ENCODE measurements around the gene SYTL5. TPM values are rescaled to one million over a fixed set of nuclear protein-coding genes. Genes with fewer than 3 reads are reported as not detected.
A peak's percentile ranks its signal among the peaks of the same experiment; 100 is the strongest.

Gene SYTL5
- under 1 TPM; 0.50 to 0.65 TPM for total RNA-seq
- polyA plus RNA-seq (ENCODE audit: insufficient read length in 6 of 6), result 1 to 10 TPM; 3.9 to 7.7 (median 4.4) TPM
- long read RNA-seq, donor 1, result 0 reads
- long read RNA-seq, donor 2, result 0 reads
- long read RNA-seq, donor 3, result 0 reads
- long read RNA-seq, donor 4, result 0 reads
- long read RNA-seq, donor 5, result 0 reads
- long read RNA-seq, donor 6, result 0 reads
- long read RNA-seq, donor 7, result 0 reads
- long read RNA-seq, donor 8, result 0 reads
- long read RNA-seq, donor 9, result 0 reads
- long read RNA-seq, donor 10, result 0 reads
- long read RNA-seq, donor 11, result 0 reads
- long read RNA-seq, donor 12, result 0 reads

DNA sequence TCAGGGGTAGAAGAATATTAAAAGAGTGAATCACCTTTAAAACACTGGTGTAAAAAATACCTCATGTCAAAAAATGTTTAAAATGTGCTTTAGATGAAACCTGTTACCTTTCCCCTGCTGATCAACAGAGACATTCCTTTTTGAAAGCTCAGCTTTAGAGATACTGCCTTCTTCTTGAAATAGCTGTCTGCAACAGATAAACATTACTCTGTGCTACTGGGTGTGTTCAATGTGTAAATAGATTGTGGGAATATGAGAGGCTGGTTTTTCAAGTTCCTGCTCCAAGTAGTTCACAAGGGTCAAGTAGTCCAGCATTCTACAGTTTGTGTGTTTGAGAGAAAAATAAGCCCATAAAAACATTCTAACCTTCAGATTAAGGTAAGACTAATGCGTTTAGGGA, at the start of gene SYTL5:
TSS of gene SYTL5 (plus strand) at position 263 of the 400 bp plus-strand sequence. CDS start 27,337 bp downstream, outside the sequence.
- TF ChIP-seq, protein P1, sequence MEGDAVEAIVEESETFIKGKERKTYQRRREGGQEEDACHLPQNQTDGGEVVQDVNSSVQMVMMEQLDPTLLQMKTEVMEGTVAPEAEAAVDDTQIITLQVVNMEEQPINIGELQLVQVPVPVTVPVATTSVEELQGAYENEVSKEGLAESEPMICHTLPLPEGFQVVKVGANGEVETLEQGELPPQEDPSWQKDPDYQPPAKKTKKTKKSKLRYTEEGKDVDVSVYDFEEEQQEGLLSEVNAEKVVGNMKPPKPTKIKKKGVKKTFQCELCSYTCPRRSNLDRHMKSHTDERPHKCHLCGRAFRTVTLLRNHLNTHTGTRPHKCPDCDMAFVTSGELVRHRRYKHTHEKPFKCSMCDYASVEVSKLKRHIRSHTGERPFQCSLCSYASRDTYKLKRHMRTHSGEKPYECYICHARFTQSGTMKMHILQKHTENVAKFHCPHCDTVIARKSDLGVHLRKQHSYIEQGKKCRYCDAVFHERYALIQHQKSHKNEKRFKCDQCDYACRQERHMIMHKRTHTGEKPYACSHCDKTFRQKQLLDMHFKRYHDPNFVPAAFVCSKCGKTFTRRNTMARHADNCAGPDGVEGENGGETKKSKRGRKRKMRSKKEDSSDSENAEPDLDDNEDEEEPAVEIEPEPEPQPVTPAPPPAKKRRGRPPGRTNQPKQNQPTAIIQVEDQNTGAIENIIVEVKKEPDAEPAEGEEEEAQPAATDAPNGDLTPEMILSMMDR (IDR thresholded peaks at IDR 0.05), result no peak
- intact Hi-C loops (cut with DNase I), result no loop called here
- peak in 1 of 4 donors; percentile 43 for DNase-seq
- H3K27me3 ChIP-seq, result no peaks in the 10 kb centered on the region
- peak; percentile 90 for ATAC-seq
- H3K9me3 ChIP-seq, result no peaks in the 10 kb centered on the region
- H3K4me1 ChIP-seq, result no peaks in the 10 kb centered on the region
- no peak within 1 kb of the TSS for H3K27ac ChIP-seq
- no peaks in the 10 kb centered on the region for H3K36me3 ChIP-seq
- no peak within 1 kb of the TSS for H3K4me3 ChIP-seq

DNA sequence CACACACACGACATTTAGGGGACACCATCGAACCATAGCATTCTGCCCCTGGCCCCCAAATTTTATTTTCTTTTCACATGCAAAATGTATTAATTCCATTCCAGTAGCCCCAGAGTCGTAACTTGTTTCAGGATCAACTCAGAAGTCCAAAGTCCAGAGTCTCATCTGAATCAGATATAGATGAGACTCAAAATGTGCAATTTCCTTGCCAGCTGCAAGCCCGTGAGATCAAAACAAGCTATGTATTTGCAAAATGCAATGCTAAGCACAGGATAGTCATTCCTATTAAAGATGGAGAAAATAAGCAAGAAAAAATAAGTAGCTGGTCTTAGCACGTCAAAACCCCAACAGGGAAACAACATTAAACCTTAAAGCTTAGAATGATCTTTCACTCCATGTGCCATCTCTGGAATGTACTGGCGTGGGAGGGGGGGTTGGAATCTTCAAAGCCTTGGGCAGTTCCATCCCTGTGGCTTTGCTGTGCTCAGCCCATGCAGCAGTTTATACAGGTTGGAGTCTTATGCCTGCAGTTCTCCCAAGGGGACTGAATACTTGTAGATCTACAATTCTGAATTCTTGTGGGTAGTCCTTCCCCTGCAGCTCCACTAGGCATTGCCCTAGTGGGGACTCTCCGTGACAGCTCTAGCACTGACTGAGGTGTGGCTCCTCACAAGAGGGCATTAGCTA, 47.7 kb upstream of the SYTL5 start:
- no peak for DNase-seq

DNA sequence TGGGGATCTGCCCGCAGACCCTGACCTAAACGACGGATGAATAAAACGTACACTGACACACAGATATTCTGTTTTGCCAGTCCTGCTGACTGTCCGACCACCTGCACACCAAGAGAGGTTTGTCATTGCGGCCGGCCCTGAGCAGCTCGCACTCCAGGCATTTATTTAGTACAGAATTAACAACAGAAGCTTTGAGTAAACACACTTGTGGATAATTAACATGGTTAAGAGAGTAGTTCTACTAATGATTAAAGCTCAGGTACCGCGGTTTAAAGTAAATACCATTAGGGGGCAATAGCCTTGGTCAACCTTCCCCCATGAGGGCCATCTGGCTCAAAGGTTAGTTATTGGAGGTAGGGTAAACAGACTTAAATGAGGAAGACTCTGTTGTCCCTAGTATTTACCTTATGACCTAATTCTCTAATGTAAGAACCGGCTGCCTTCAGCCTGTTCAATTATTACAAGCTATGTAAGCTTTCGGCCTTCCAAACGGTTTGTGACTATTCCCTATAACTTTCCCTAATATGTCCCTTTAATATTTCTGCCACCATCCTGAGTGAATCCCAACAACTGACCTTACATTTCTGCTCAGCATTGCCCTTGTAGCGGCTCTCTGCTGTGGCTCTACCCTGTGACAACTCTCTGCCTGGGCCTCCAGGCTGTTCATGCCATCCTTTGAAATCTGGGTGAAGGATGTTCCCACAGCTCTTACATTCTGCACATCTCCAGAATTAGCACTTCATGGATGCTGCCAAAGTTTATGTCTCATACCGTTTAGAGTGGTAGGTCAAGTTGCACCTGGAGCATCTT, 46.9 kb upstream of the SYTL5 start:
- no peak overlapping the region for H3K27ac ChIP-seq
- no peak for ATAC-seq
- H3K4me1 ChIP-seq, result no peaks in the 10 kb centered on the region
- H3K27me3 ChIP-seq, result no peaks in the 10 kb centered on the region
- intact Hi-C loops (cut with DNase I), result no loop called here
- H3K36me3 ChIP-seq, result no peaks in the 10 kb centered on the region
- DNase-seq, result no peak
- TF ChIP-seq, protein P1 (IDR thresholded peaks at IDR 0.05), result no peak
- no peak overlapping the region for H3K4me3 ChIP-seq
- no peaks in the 10 kb centered on the region for H3K9me3 ChIP-seq

More for the DNA sequence above, 47.7 kb upstream of the SYTL5 start:
- no peak overlapping the region for H3K4me3 ChIP-seq
- H3K4me1 ChIP-seq, result no peaks in the 10 kb centered on the region
- no peaks in the 10 kb centered on the region for H3K9me3 ChIP-seq
- no peak for ATAC-seq
- no peak overlapping the region for H3K27ac ChIP-seq
- no peaks in the 10 kb centered on the region for H3K27me3 ChIP-seq
- no peaks in the 10 kb centered on the region for H3K36me3 ChIP-seq
- TF ChIP-seq, protein P1 (IDR thresholded peaks at IDR 0.05), result no peak
- intact Hi-C loops (cut with DNase I), result no loop called here

DNA sequence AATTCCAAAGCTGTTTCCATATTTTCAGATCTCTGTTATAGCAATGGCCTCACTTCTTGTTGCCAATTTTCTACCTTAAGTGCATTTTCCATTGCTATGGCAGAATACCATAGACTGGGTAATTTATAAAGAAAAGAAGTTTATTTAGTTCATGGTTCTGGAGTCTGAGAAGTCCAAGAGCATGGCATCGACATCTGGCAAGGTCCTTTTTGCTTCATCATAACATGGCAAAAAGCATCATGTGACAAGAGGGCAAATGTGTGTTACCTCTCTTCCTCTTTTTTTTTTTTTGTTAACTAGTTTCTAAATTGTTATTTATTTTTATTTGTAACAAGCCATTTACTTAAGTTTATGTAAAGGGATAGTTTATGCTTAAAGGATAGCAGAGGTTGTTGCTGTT, 45.2 kb upstream of the SYTL5 start:
- Histone ChIP-seq H3K9me3 (no peaks in the 10 kb centered on the region), H3K36me3 (no peaks in the 10 kb centered on the region), H3K27ac (no peak overlapping the region), H3K4me1 (no peaks in the 10 kb centered on the region), H3K27me3 (no peaks in the 10 kb centered on the region), H3K4me3 (no peak overlapping the region)
- DNase-seq (no peak), ATAC-seq (no peak)
- TF ChIP-seq, protein P1 (IDR thresholded peaks at IDR 0.05), result no peak
- intact Hi-C loops (cut with DNase I), result no loop called here

DNA sequence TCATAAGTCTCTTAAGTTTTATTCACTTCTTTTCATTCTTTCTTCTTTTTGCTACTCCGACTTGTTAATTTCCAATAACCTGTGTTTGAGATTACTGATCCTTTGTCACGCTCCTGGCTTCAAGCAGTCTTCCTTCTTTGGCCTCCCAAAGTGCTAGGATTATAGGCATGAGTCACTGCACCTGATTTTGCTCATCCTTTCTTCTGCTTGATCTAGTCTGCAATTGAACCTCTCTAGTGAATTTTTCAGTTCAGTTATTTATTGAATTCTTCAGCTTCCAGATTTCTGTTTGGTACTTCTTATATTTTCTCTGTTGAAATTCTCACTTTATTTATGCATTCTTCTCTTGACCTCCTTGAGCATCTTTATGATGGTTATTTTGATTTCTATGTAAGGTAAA, 38.6 kb upstream of the SYTL5 start:
- TF ChIP-seq, protein P1 (IDR thresholded peaks at IDR 0.05), result no peak
- Histone ChIP-seq H3K4me3 (no peak overlapping the region), H3K27ac (no peak overlapping the region), H3K27me3 (no peaks in the 10 kb centered on the region), H3K4me1 (no peaks in the 10 kb centered on the region), H3K36me3 (no peaks in the 10 kb centered on the region), H3K9me3 (no peaks in the 10 kb centered on the region)
- no peak for ATAC-seq
- intact Hi-C loops (cut with DNase I), result no loop called here
- DNase-seq, result no peak
